Right lobe of liver (tissue), 4 donors: ENCODE measurements around the gene MRC1.

Experiments
- POLR2A ChIP-seq: fragments of 450-650 bp; IDR thresholded peaks from one replicate; pipeline ENCODE4 v1.6.1; 2017; ENCODE audit warnings: antibody characterized with exemption, mild to moderate bottlenecking
- TF ChIP-seq, protein P1 (sequence below), 4 donors: fragments of 200-600 bp in 3 of 4; fragments of 450-650 bp in 1 of 4; IDR thresholded peaks; one replicate each; pipeline versions ENCODE4 v1.5.1 to v1.8.0; 2016 to 2022; ENCODE audit warnings: antibody characterized with exemption in 4 of 4, mild to moderate bottlenecking in 2 of 4
- donor health status: DM: no; HTN: no; CAD: no.
- donor health status: DM: no; HTN: no; CAD: no.
- donor health status: DM: no; HTN: yes; CAD: no.

DNA sequence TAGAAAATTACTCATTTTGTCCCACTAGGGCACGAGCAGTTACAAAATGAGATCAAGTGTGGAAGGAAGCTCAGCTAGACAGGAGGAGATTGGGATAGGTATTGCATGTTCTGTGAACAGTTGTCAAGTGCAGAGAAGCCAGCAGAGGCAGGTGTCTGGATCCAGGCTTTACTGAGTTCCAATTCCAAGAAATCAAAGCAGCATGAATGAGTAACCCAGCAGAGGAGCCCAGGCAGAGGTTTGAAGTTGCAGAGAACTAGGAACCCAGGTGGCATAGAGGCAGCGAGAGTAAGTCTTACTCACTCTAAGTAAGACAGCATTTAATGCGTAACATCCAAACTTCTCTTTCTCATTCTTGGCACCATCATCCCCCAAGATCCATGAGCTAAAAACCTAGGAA is 11.8 kb downstream of the MRC1 start:
- TF ChIP-seq, protein P1, sequence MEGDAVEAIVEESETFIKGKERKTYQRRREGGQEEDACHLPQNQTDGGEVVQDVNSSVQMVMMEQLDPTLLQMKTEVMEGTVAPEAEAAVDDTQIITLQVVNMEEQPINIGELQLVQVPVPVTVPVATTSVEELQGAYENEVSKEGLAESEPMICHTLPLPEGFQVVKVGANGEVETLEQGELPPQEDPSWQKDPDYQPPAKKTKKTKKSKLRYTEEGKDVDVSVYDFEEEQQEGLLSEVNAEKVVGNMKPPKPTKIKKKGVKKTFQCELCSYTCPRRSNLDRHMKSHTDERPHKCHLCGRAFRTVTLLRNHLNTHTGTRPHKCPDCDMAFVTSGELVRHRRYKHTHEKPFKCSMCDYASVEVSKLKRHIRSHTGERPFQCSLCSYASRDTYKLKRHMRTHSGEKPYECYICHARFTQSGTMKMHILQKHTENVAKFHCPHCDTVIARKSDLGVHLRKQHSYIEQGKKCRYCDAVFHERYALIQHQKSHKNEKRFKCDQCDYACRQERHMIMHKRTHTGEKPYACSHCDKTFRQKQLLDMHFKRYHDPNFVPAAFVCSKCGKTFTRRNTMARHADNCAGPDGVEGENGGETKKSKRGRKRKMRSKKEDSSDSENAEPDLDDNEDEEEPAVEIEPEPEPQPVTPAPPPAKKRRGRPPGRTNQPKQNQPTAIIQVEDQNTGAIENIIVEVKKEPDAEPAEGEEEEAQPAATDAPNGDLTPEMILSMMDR (IDR thresholded peaks at IDR 0.05) = no peak
- no peak for TF ChIP-seq POLR2A
